Measurements from ENCODE around the gene CCDC137. TPM values are rescaled to one million over a fixed set of nuclear protein-coding genes. Genes with fewer than 3 reads are reported as not detected.
A peak's percentile ranks its signal among the peaks of the same experiment; 100 is the strongest.
"Not testable (repeated sequence)": the region's sequence is repeated elsewhere in the genome, so short reads cannot be mapped to it uniquely, and the experiment has no call there.

Gene CCDC137
- total and polyA plus RNA-seq, 2 of the 13 experiments (the other 11 are each of a cell fraction or from before 2014, with no cell fraction given), result 14.6 to 39.1 TPM

DNA sequence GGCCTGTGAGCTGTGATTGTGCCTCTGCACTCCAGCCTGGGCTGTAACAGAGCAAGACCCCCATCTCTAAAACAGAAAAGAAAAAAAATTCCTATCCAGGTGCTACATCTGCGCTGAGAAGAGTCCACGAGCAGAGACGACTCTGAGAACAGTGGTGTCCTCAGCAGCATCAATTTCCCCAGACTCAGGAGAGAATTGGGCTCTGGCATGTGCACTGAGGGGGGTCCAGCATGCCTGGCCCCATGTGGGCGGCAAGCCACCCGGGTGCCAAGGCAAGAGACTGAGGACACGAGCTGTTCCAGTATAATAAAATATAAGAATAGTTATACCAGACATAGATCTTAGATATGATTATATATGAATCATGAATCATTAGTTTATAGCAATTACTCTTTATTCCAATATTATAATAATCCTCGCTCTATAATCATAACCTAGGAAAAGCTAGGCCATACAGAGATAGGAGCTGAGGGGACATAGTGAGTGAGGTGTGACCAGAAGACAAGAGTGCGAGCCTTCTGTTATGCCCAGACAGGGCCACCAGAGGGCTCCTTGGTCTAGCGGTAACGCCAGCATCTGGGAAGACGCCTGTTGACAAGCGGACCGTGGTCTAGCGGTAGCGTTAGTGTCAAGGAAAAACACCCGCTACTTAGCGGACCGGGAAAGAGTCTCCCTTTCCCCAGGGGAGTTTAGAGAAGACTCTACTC lies 9.1 kb downstream of the CCDC137 start:
- CTCF ChIA-PET (ENCODE audit: low intra/inter-chr PET ratio, low total read pairs); in situ Hi-C loops (cut with HindIII; ENCODE audit: extremely low pct_ligation_motif_present, low pct_unique_long_range_greater_than_20kb); BruUV-seq (replicated peaks); H3K27me3 ChIP-seq (ENCODE audit: control insufficient read depth in 1 of 2, insufficient read depth in 2 of 2, low read length in 2 of 2); H3K9me3 ChIP-seq (ENCODE audit: low read length); H3K4me3 ChIP-seq (replicated peaks in 1 of 3; ENCODE audit: insufficient read depth in 1 of 3, low read depth in 2 of 3, low read length in 3 of 3); H3K9ac ChIP-seq (ENCODE audit: insufficient read depth, low read depth, low read length); DNase-seq (ENCODE audit: low spot score); H4K20me1 ChIP-seq (ENCODE audit: insufficient read depth, low read length); H3K79me2 ChIP-seq (ENCODE audit: insufficient read depth, low read length); H3K4me2 ChIP-seq (ENCODE audit: low read depth, low read length); H2AFZ ChIP-seq (ENCODE audit: low read length); H3K27ac ChIP-seq (ENCODE audit: extremely low read length, insufficient read depth, low read length); intact Hi-C loops (cut with micrococcal nuclease; ENCODE audit: unreplicated experiment): not testable (repeated sequence)
- peak; percentile 42 for FAIRE-seq
- H3K36me3 ChIP-seq (replicated peaks in 1 of 2; ENCODE audit: control insufficient read depth in 1 of 2, insufficient read depth in 2 of 2, low read length in 2 of 2), result peaks cover 24 to 32% of the 10 kb centered on the region in 2 experiments; a peak in 4 of 5 replicates
- H3K4me1 ChIP-seq (ENCODE audit: insufficient read depth, low read length), result peaks cover 21% of the 10 kb centered on the region
- POLR2A ChIA-PET, result interaction anchor here (1.0 to 3.8 kb wide), 4 partner anchors 9 to 37 kb away, joined by 3 to 13 read pairs (median 6); partner anchors contain the start of genes CCDC137, MRPL12, OXLD1 and SLC25A10
- WGBS (ENCODE audit: low lambda C conversion rate), result 38% methylated on average over 18 of the region's 18 CpGs
- ATAC-seq, result peak; percentile 14; the same call in 1 of the 3 replicates
- TF ChIP-seq, protein P1, sequence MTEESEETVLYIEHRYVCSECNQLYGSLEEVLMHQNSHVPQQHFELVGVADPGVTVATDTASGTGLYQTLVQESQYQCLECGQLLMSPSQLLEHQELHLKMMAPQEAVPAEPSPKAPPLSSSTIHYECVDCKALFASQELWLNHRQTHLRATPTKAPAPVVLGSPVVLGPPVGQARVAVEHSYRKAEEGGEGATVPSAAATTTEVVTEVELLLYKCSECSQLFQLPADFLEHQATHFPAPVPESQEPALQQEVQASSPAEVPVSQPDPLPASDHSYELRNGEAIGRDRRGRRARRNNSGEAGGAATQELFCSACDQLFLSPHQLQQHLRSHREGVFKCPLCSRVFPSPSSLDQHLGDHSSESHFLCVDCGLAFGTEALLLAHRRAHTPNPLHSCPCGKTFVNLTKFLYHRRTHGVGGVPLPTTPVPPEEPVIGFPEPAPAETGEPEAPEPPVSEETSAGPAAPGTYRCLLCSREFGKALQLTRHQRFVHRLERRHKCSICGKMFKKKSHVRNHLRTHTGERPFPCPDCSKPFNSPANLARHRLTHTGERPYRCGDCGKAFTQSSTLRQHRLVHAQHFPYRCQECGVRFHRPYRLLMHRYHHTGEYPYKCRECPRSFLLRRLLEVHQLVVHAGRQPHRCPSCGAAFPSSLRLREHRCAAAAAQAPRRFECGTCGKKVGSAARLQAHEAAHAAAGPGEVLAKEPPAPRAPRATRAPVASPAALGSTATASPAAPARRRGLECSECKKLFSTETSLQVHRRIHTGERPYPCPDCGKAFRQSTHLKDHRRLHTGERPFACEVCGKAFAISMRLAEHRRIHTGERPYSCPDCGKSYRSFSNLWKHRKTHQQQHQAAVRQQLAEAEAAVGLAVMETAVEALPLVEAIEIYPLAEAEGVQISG (CRISPR knock-in tag; IDR thresholded peaks at IDR 0.05), result peak; percentile 41; the same call in 1 of the 2 replicates
- TF ChIP-seq SMC3 (IDR thresholded peaks at IDR 0.05; ENCODE audit: low read length), result peak; percentile 47
- TF ChIP-seq SSRP1 (CRISPR knock-in tag; IDR thresholded peaks at IDR 0.05), result 0 out of 2 replicates have a peak, but pooled peaks have one; percentile 72
- TF ChIP-seq, protein P2, sequence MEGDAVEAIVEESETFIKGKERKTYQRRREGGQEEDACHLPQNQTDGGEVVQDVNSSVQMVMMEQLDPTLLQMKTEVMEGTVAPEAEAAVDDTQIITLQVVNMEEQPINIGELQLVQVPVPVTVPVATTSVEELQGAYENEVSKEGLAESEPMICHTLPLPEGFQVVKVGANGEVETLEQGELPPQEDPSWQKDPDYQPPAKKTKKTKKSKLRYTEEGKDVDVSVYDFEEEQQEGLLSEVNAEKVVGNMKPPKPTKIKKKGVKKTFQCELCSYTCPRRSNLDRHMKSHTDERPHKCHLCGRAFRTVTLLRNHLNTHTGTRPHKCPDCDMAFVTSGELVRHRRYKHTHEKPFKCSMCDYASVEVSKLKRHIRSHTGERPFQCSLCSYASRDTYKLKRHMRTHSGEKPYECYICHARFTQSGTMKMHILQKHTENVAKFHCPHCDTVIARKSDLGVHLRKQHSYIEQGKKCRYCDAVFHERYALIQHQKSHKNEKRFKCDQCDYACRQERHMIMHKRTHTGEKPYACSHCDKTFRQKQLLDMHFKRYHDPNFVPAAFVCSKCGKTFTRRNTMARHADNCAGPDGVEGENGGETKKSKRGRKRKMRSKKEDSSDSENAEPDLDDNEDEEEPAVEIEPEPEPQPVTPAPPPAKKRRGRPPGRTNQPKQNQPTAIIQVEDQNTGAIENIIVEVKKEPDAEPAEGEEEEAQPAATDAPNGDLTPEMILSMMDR (CRISPR knock-in tag; IDR thresholded peaks at IDR 0.05), result peak; percentile 76
- TF ChIP-seq CBX5 (CRISPR knock-in tag; IDR thresholded peaks at IDR 0.05; ENCODE audit: borderline replicate concordance), result peak; percentile 37; the same call in 1 of the 2 replicates
- peak; percentile 55; the same call in 1 of the 2 replicates for TF ChIP-seq SAP130 (CRISPR knock-in tag; IDR thresholded peaks at IDR 0.05; ENCODE audit: low read depth)
- TF ChIP-seq, protein P3, sequence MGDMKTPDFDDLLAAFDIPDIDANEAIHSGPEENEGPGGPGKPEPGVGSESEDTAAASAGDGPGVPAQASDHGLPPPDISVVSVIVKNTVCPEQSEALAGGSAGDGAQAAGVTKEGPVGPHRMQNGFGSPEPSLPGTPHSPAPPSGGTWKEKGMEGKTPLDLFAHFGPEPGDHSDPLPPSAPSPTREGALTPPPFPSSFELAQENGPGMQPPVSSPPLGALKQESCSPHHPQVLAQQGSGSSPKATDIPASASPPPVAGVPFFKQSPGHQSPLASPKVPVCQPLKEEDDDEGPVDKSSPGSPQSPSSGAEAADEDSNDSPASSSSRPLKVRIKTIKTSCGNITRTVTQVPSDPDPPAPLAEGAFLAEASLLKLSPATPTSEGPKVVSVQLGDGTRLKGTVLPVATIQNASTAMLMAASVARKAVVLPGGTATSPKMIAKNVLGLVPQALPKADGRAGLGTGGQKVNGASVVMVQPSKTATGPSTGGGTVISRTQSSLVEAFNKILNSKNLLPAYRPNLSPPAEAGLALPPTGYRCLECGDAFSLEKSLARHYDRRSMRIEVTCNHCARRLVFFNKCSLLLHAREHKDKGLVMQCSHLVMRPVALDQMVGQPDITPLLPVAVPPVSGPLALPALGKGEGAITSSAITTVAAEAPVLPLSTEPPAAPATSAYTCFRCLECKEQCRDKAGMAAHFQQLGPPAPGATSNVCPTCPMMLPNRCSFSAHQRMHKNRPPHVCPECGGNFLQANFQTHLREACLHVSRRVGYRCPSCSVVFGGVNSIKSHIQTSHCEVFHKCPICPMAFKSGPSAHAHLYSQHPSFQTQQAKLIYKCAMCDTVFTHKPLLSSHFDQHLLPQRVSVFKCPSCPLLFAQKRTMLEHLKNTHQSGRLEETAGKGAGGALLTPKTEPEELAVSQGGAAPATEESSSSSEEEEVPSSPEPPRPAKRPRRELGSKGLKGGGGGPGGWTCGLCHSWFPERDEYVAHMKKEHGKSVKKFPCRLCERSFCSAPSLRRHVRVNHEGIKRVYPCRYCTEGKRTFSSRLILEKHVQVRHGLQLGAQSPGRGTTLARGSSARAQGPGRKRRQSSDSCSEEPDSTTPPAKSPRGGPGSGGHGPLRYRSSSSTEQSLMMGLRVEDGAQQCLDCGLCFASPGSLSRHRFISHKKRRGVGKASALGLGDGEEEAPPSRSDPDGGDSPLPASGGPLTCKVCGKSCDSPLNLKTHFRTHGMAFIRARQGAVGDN (CRISPR knock-in tag; IDR thresholded peaks at IDR 0.05), result 0 out of 2 replicates have a peak, but pooled peaks have one; percentile 8
- 0 out of 2 replicates have a peak, but pooled peaks have one; percentile 71 for TF ChIP-seq ZNF598 (CRISPR knock-in tag; IDR thresholded peaks at IDR 0.05; ENCODE audit: borderline replicate concordance)
- TF ChIP-seq, protein P4, sequence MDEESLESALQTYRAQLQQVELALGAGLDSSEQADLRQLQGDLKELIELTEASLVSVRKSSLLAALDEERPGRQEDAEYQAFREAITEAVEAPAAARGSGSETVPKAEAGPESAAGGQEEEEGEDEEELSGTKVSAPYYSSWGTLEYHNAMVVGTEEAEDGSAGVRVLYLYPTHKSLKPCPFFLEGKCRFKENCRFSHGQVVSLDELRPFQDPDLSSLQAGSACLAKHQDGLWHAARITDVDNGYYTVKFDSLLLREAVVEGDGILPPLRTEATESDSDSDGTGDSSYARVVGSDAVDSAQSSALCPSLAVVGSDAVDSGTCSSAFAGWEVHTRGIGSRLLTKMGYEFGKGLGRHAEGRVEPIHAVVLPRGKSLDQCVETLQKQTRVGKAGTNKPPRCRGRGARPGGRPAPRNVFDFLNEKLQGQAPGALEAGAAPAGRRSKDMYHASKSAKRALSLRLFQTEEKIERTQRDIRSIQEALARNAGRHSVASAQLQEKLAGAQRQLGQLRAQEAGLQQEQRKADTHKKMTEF (CRISPR knock-in tag; IDR thresholded peaks at IDR 0.05), result peak; percentile 55; the same call in 1 of the 2 replicates
- 0 out of 2 replicates have a peak, but pooled peaks have one; percentile 36 for TF ChIP-seq MXD4 (CRISPR knock-in tag; IDR thresholded peaks at IDR 0.05)
